GM12878 (cell line): ENCODE data around the gene FRAS1. TPM values are rescaled to one million over a fixed set of nuclear protein-coding genes. Genes with fewer than 3 reads are reported as not detected.

Experiments
- ATAC-seq: fragments of 200-7000 bp; cut with Tn5 transposase; 3 replicates; pipeline ENCODE4 v1.9.1; 2020; ENCODE audit warnings: mild to moderate bottlenecking, moderate library complexity
- BruUV-seq: library from RNA; stranded (reverse); fragments of 400-500 nt; replicated peaks from 2 replicates; lab custom pipeline; 2021; lab: Mats Ljungman, UMichigan
- CTCF ChIA-PET: fragments of 300-600 bp; sonication (Branson Sonifier 250); formaldehyde crosslinking; extraction: SDS; loops from one replicate; lab custom pipeline; 2021; ENCODE audit warnings: inconsistent platforms; lab: Yijun Ruan, JAX
- POLR2A ChIA-PET: fragments of 350-600 bp; formaldehyde crosslinking; extraction: SDS; loops from one replicate; lab custom pipeline; 2021; ENCODE audit warnings: inconsistent platforms; lab: Charles Lee
- RAD21 ChIA-PET: fragments of 300-600 bp; sonication (Branson Sonifier 250); formaldehyde crosslinking; loops from one replicate; lab custom pipeline; 2023; ENCODE audit warnings: antibody characterized with exemption; ENCODE audit not compliant: unreplicated experiment; lab: Charles Lee
- SMC1A ChIA-PET: fragments of 300-600 bp; sonication (Branson Sonifier 250); formaldehyde crosslinking; loops from one replicate; lab custom pipeline; 2023; ENCODE audit not compliant: unreplicated experiment, uncharacterized antibody; lab: Charles Lee
- DNase-seq: peaks from one replicate; pipeline ENCODE4 v3.0.0-alpha.2; 2011; ENCODE audit warnings: low read depth, low spot score
- FAIRE-seq: peaks from 3 replicates; lab custom pipeline; 2011; peaks lifted over from hg19 to GRCh38; lab: Jason Lieb, UNC
- H2AFZ ChIP-seq: 2 replicates; pipeline ENCODE4 v1.6.0; 2011; ENCODE audit warnings: low read depth, low read length, control low read depth; ENCODE audit not compliant: control insufficient read depth
- H3K27ac ChIP-seq: 2 replicates; pipeline ENCODE4 v1.5.1; 2011; ENCODE audit warnings: control low read depth; ENCODE audit not compliant: control insufficient read depth, insufficient read depth
- H3K27me3 ChIP-seq, 2 experiments: replicated peaks in 1 of 2; 2 replicates each; pipeline versions ENCODE4 v1.6.0 to v1.6.1; 2011; ENCODE audit warnings: low read length in 1 of 2; ENCODE audit not compliant: control insufficient read depth in 2 of 2, insufficient read depth in 2 of 2
- H3K36me3 ChIP-seq, 2 experiments: 2 replicates each; pipeline ENCODE4 v1.5.1; 2011; ENCODE audit warnings: low read length in 1 of 2; ENCODE audit not compliant: control insufficient read depth in 2 of 2, insufficient read depth in 2 of 2
- H3K4me1 ChIP-seq: 2 replicates; pipeline ENCODE4 v1.6.1; 2011; ENCODE audit warnings: mild to moderate bottlenecking, low read length, moderate library complexity, mixed read lengths; ENCODE audit not compliant: control insufficient read depth, insufficient read depth
- H3K4me2 ChIP-seq: 2 replicates; pipeline ENCODE4 v1.6.0; 2011; ENCODE audit warnings: control low read depth; ENCODE audit not compliant: control insufficient read depth, insufficient read depth
- H3K4me3 ChIP-seq: fragments of 200-600 bp; sonication (generic); 2 replicates; pipeline ENCODE4 v1.5.1; 2016
- H3K79me2 ChIP-seq: 2 replicates; pipeline ENCODE4 v1.6.0; 2011; ENCODE audit warnings: low read length; ENCODE audit not compliant: control insufficient read depth, insufficient read depth
- H3K9ac ChIP-seq: 2 replicates; pipeline ENCODE4 v1.8.0; 2011; ENCODE audit warnings: low read length, control low read depth, mixed read lengths; ENCODE audit not compliant: control insufficient read depth, insufficient read depth
- H3K9me3 ChIP-seq: replicated peaks from 3 replicates; pipeline ENCODE4 v1.5.1; 2011; ENCODE audit warnings: mild to moderate bottlenecking, low read length; ENCODE audit not compliant: control insufficient read depth, insufficient read depth
- H4K20me1 ChIP-seq: 2 replicates; pipeline ENCODE4 v1.6.0; 2011; ENCODE audit not compliant: control insufficient read depth, insufficient read depth
- ASH2L ChIP-seq: fragments of 300-600, 200-600 bp; sonication (generic); IDR thresholded peaks from 2 replicates; pipeline ENCODE4 v1.6.1; 2017; ENCODE audit warnings: low read depth, mild to moderate bottlenecking, borderline replicate concordance
- CBFB ChIP-seq: IDR thresholded peaks from 2 replicates; pipeline ENCODE4 v1.6.1; 2016; ENCODE audit warnings: antibody characterized with exemption, low read depth
- CEBPZ ChIP-seq: fragments of 150-350 bp; IDR thresholded peaks from 2 replicates; pipeline ENCODE4 v1.6.1; 2016; ENCODE audit warnings: low read depth, low read length
- CREM ChIP-seq: IDR thresholded peaks from 2 replicates; pipeline ENCODE4 v1.6.1; 2014; ENCODE audit warnings: antibody characterized with exemption, low read depth
- EED ChIP-seq: sonication (generic); IDR thresholded peaks from 2 replicates; pipeline ENCODE4 v1.6.1; 2016; ENCODE audit warnings: antibody characterized with exemption, low read depth
- FOXM1 ChIP-seq: IDR thresholded peaks from 2 replicates; pipeline ENCODE4 v1.6.1; 2012; ENCODE audit warnings: low read depth, mild to moderate bottlenecking, inconsistent platforms, low read length, moderate library complexity
- GABPA ChIP-seq: IDR thresholded peaks from 2 replicates; pipeline ENCODE4 v1.6.1; 2014; ENCODE audit warnings: antibody characterized with exemption, low read depth, mild to moderate bottlenecking, inconsistent platforms
- HDAC6 ChIP-seq: fragments of 200-600 bp; sonication (generic); IDR thresholded peaks from one replicate; pipeline ENCODE4 v1.8.0; 2017; ENCODE audit warnings: antibody characterized with exemption; ENCODE audit not compliant: unreplicated experiment
- NR2F1 ChIP-seq: fragments of 450-650 bp; conservative IDR thresholded peaks from 2 replicates; pipeline ENCODE4 v1.6.1; 2017; ENCODE audit warnings: mild to moderate bottlenecking
- NRF1 ChIP-seq: conservative IDR thresholded peaks from 2 replicates; pipeline ENCODE4 v1.6.1; 2011; ENCODE audit warnings: mild to moderate bottlenecking, low read depth, low read length, improper control_type of control experiment
- POLR2A ChIP-seq: IDR thresholded peaks from 2 replicates; pipeline ENCODE4 v1.6.1; 2011; ENCODE audit warnings: low read depth, mild to moderate bottlenecking, low read length
- RAD21 ChIP-seq: IDR thresholded peaks from 2 replicates; pipeline ENCODE4 v1.6.1; 2011; ENCODE audit warnings: mild to moderate bottlenecking, low read depth, low read length, moderate library complexity; ENCODE audit not compliant: insufficient read depth
- RAD51 ChIP-seq: fragments of 450-650 bp; IDR thresholded peaks from 2 replicates; pipeline ENCODE4 v1.6.1; 2016; ENCODE audit warnings: moderate library complexity, mild to moderate bottlenecking, inconsistent platforms
- RFX5 ChIP-seq: IDR thresholded peaks from 2 replicates; pipeline ENCODE4 v1.6.1; 2011; ENCODE audit warnings: low read depth, low read length, improper control_type of control experiment
- SMC3 ChIP-seq: IDR thresholded peaks from 2 replicates; pipeline ENCODE4 v1.6.1; 2011; ENCODE audit warnings: low read length, improper control_type of control experiment, borderline replicate concordance
- SREBF2 ChIP-seq: IDR thresholded peaks from 2 replicates; pipeline ENCODE4 v1.6.1; 2012; ENCODE audit warnings: mild to moderate bottlenecking, low read length
- USF1 ChIP-seq: IDR thresholded peaks from 2 replicates; pipeline ENCODE4 v1.6.1; 2011; ENCODE audit warnings: borderline replicate concordance, low read depth, mild to moderate bottlenecking, moderate library complexity, mixed read lengths, low read length; ENCODE audit not compliant: insufficient read depth; ENCODE audit errors: extremely low read length
- WGBS: methylation state at CpG from one replicate; pipeline ENCODE4 v1.1.6; 2016; ENCODE audit warnings: low lambda C conversion rate; ENCODE audit not compliant: insufficient replicate concordance, insufficient coverage; ENCODE audit errors: missing lambda C conversion rate; 5-methylcytosine and 5-hydroxymethylcytosine counted together
- in situ Hi-C: fragments of 300-500 bp; cut with MboI; formaldehyde crosslinking; loops from 9 replicates; pipeline ENCODE4 v1.14.3; 2018; ENCODE audit warnings: mixed read lengths
- intact Hi-C: fragments of 100-400 bp; cut with micrococcal nuclease; formaldehyde crosslinking; loops from one replicate; pipeline ENCODE4 v1.14.2; 2022; ENCODE audit not compliant: unreplicated experiment
- polyA plus RNA-seq, 11 experiments: library from polyadenylated mRNA; depleted of rRNA in 4 of 11; unstranded in 6 of 11; stranded (reverse) in 5 of 11; fragments of >200 nt; fragmentation: Nextera tagmentation in 4 of 11; fragmentation: Illumina TruSeq in 1 of 11; extraction: Ambion mirVana in 4 of 11; extraction: Trizol in 1 of 11; gene quantifications; 1 replicate in 1 of 11; 2 replicates in 10 of 11; pipeline versions ENCODE4 v1.2.1 to v1.2.3, GENCODE V29; 2011 to 2016; ENCODE audit warnings: inconsistent platforms in 2 of 11, missing spikeins in 2 of 11, low read depth in 1 of 11
- total RNA-seq, 4 experiments: library from RNA; depleted of rRNA in 3 of 4; stranded (reverse); fragments of >200 nt in 3 of 4; fragmentation: Illumina TruSeq in 1 of 4; extraction: Trizol in 1 of 4; gene quantifications; 2 replicates each; pipeline versions ENCODE4 v1.2.1 to v1.2.3, GENCODE V29; 2013 to 2021

Gene FRAS1
- total and polyA plus RNA-seq, 10 of the 15 experiments (the other 5 are each of a cell fraction or from before 2014, with no cell fraction given): 0.08 to 11.7 (median 0.20) TPM

DNA sequence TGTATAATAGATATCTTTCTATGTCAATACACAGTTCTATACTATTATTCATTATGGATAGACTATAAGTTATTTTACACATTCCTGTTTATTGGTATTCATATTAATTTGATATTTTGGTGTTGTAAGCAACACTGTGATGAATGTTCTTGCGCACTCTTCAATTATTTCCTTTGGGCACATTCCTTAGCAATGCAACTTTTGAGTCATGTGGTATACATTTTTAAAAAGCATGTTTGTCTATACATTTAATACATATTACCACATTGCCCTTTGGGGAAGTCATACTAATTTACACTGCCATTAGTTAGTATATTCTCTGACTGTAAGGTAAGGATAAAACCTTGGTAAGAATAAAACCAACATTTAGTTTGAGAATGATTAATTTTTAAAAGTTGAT is 21.0 kb downstream of the FRAS1 start:
- ATAC-seq: no peak
- H3K79me2 ChIP-seq: no peaks in the 10 kb centered on the region
- DNase-seq: no peak
- no peak overlapping the region for H3K4me3 ChIP-seq
- SMC1A ChIA-PET: interaction anchor here (0.6 to 1.5 kb wide), 3 partner anchors 9 to 26 kb away, joined by 3 to 4 read pairs (median 3); no protein-coding TSS in a partner anchor
- RAD21 ChIA-PET: no interaction called here
- H3K9ac ChIP-seq: no peak overlapping the region
- no peaks in the 10 kb centered on the region; a peak in 1 of 4 replicates for H3K27me3 ChIP-seq
- in situ Hi-C loops: no loop called here
- POLR2A ChIA-PET: no interaction called here
- H3K36me3 ChIP-seq: no peaks in the 10 kb centered on the region
- no peak overlapping the region for H3K4me2 ChIP-seq
- no TSS peak for BruUV-seq
- H3K4me1 ChIP-seq: no peaks in the 10 kb centered on the region
- FAIRE-seq: no peak
- H3K9me3 ChIP-seq: no peaks in the 10 kb centered on the region
- no peaks in the 10 kb centered on the region for H4K20me1 ChIP-seq
- H3K27ac ChIP-seq: no peak overlapping the region
- TF ChIP-seq CBFB: no peak
- TF ChIP-seq SREBF2: no peak
- TF ChIP-seq POLR2A: no peak
- TF ChIP-seq ASH2L: no peak
- TF ChIP-seq EED: no peak
- TF ChIP-seq USF1: no peak
- no peak for TF ChIP-seq RAD21
- no peak for TF ChIP-seq FOXM1
- TF ChIP-seq RFX5: no peak
- no peak for TF ChIP-seq GABPA
- no peak for TF ChIP-seq NR2F1
- no peak for TF ChIP-seq RAD51
- no peak for TF ChIP-seq CEBPZ
- no peak for TF ChIP-seq CREM
- TF ChIP-seq NRF1: no peak
- no peak for TF ChIP-seq HDAC6
- TF ChIP-seq SMC3: no peak
- CTCF ChIA-PET: interaction anchor here (1.9 kb wide), 1 partner anchor 18 kb away, joined by 4 read pairs; no protein-coding TSS in a partner anchor
- 0% methylated on average over 1 of the region's 1 CpG for whole genome bisulfite sequencing
- H2AFZ ChIP-seq: no peak overlapping the region
- intact Hi-C loops: no loop called here
